ENCODE data around the gene ERAL1. TPM values are rescaled to one million over a fixed set of nuclear protein-coding genes. Genes with fewer than 3 reads are reported as not detected.

The ERAL1 gene
- total and polyA plus RNA-seq, 2 of the 8 experiments (the other 6 are each of a cell fraction or from before 2014, with no cell fraction given), result 67.8 to 122 TPM

GRCh38 chr17:28811651-28812090 lies 43.1 kb upstream of the ERAL1 start:
- ChIA-PET POLR2A (ENCODE audit: partially characterized antibody) (interaction anchor here (0.9 to 2.5 kb wide), 14 partner anchors 12 to 101 kb away, joined by 3 to 11 read pairs (median 5); partner anchors contain the start of genes FAM222B and TRAF4), CTCF (ENCODE audit: partially characterized antibody) (interaction anchor here (0.7 to 3.8 kb wide), 8 partner anchors 10 to 102 kb away, joined by 3 to 26 read pairs (median 3); no protein-coding TSS in a partner anchor)
- no peak for FAIRE-seq
- WGBS, 2 experiments (ENCODE audit: extremely low coverage in 1 of 2, insufficient coverage in 1 of 2, insufficient read length in 1 of 2, insufficient replicate concordance in 2 of 2, low coverage in 1 of 2, low lambda C conversion rate in 2 of 2, missing lambda C conversion rate in 1 of 2), result 11% methylated on average over 6 of the region's 6 CpGs; no CpG with 5 or more reads in 1 of the 2 experiments
- no peaks in the 10 kb centered on the region for H4K20me1 ChIP-seq (replicated peaks in 1 of 2; ENCODE audit: control insufficient read depth in 1 of 2, insufficient read depth in 2 of 2, low read length in 2 of 2)
- peaks cover 3 to 10% (median 7%) of the 10 kb centered on the region in 4 experiments; a peak in 6 of 7 replicates for H3K4me1 ChIP-seq (replicated peaks in 1 of 4; ENCODE audit: control insufficient read depth in 3 of 4, insufficient read depth in 4 of 4, low read length in 3 of 4)
- peak overlapping the region; percentile 32 for H4K91ac ChIP-seq (replicated peaks; ENCODE audit: insufficient read length, low read length)
- H2BK120ac ChIP-seq (replicated peaks; ENCODE audit: low read depth, low read length), result peak overlapping the region; percentile 50
- H3K4me2 ChIP-seq (ENCODE audit: insufficient read depth in 1 of 2, low read depth in 2 of 2, low read length in 2 of 2), result peak overlapping the region; percentile 62 to 74
- no peak overlapping the region for H3K23ac ChIP-seq (ENCODE audit: insufficient read length)
- peak overlapping the region; percentile 60 to 89 (median 68) for H3K9ac ChIP-seq (replicated peaks in 1 of 4; ENCODE audit: extremely low read depth in 1 of 4, low read depth in 3 of 4, low read length in 3 of 4)
- no peak for DNase-seq (ENCODE audit: low read depth in 1 of 2, low spot score in 2 of 2)
- no peak overlapping the region for H3K14ac ChIP-seq (ENCODE audit: insufficient read length)
- H3K4me3 ChIP-seq (ENCODE audit: extremely low read depth in 1 of 4, insufficient read depth in 2 of 4, low read depth in 3 of 4, low read length in 4 of 4), result peak overlapping the region; percentile 79 to 92 (median 86)
- H2BK5ac ChIP-seq (ENCODE audit: low read depth, low read length), result peak overlapping the region; percentile 1; the same call in 1 of the 2 replicates
- peak overlapping the region; percentile 80 for H3K56ac ChIP-seq (replicated peaks; ENCODE audit: insufficient read length, low read depth, low read length)
- peaks cover 0 to 78% of the 10 kb centered on the region in 2 experiments; a peak in 3 of 4 replicates for H3K79me2 ChIP-seq (ENCODE audit: control insufficient read depth in 1 of 2, insufficient read depth in 2 of 2, low read length in 2 of 2)
- H2BK15ac ChIP-seq (ENCODE audit: low read length), result no peak overlapping the region
- H3K9me3 ChIP-seq (ENCODE audit: insufficient read depth in 2 of 2, low read depth in 1 of 2, low read length in 1 of 2), result no peaks in the 10 kb centered on the region
- no peak overlapping the region for H2BK12ac ChIP-seq (ENCODE audit: low read depth, low read length)
- H3K23me2 ChIP-seq (ENCODE audit: low read depth, low read length), result peaks cover 2% of the 10 kb centered on the region; the same call in 1 of the 2 replicates
- TF ChIP-seq CTCF (IDR thresholded peaks at IDR 0.05; ENCODE audit: control extremely low read depth in 1 of 3, insufficient read depth in 1 of 3, low read depth in 1 of 3, low read length in 3 of 3) (peak in 1 of 3 experiments; percentile 16; a peak in 1 of 4 replicates), EP300 (IDR thresholded peaks at IDR 0.05; ENCODE audit: borderline replicate concordance in 1 of 2, low read depth in 2 of 2, low read length in 2 of 2) (no peak)
- no peaks in the 10 kb centered on the region for H3K27me3 ChIP-seq (replicated peaks in 1 of 4; ENCODE audit: control insufficient read depth in 3 of 4, extremely low read depth in 1 of 4, insufficient read depth in 3 of 4, low read length in 3 of 4)
- no peaks in the 10 kb centered on the region; the same call in 1 of the 2 replicates for H3K79me1 ChIP-seq (ENCODE audit: low read depth, low read length)
- peak overlapping the region; percentile 84 for H3K27ac ChIP-seq (ENCODE audit: low read depth, low read length)
- no peaks in the 10 kb centered on the region for H3K36me3 ChIP-seq (ENCODE audit: control insufficient read depth in 2 of 4, insufficient read depth in 4 of 4, low read length in 3 of 4)
- H2AK5ac ChIP-seq (ENCODE audit: low read depth, low read length), result no peak overlapping the region
- 0 out of 2 replicates have a peak overlapping the region, but pooled peaks have one; percentile 1 for H3K18ac ChIP-seq (ENCODE audit: extremely low read depth, low read length)
- H4K8ac ChIP-seq (ENCODE audit: extremely low read depth, insufficient read depth, low read length), result no peak overlapping the region
- H4K5ac ChIP-seq (ENCODE audit: insufficient read length, low read depth, low read length), result peak overlapping the region; percentile 93
- H3K4ac ChIP-seq (replicated peaks; ENCODE audit: insufficient read length, low read depth, low read length), result peak overlapping the region; percentile 61
- H2BK20ac ChIP-seq (ENCODE audit: low read length), result no peak overlapping the region
- no peak overlapping the region for H2AFZ ChIP-seq (ENCODE audit: low read length)

All from H1 (cell line).